Endothelial cell (in vitro differentiated cells): Measurements from ENCODE around the gene SGPL1. TPM values are rescaled to one million over a fixed set of nuclear protein-coding genes. Genes with fewer than 3 reads are reported as not detected.

Source experiments
- DNase-seq: peaks from one replicate; pipeline ENCODE4 v3.0.0; 2021; ENCODE audit warnings: low spot score
- H3K27ac Mint-ChIP-seq: one replicate; pipeline ENCODE4 v1.8.0; 2021; ENCODE audit warnings: mixed read lengths, inconsistent platforms; ENCODE audit not compliant: unreplicated experiment
- H3K27me3 Mint-ChIP-seq: one replicate; pipeline ENCODE4 v1.8.0; 2021; ENCODE audit warnings: mild to moderate bottlenecking, moderate library complexity, mixed read lengths, inconsistent platforms; ENCODE audit not compliant: unreplicated experiment
- H3K36me3 Mint-ChIP-seq: one replicate; pipeline ENCODE4 v1.8.0; 2021; ENCODE audit warnings: mild to moderate bottlenecking, low read depth, mixed read lengths, inconsistent platforms; ENCODE audit not compliant: unreplicated experiment
- H3K4me1 Mint-ChIP-seq: one replicate; pipeline ENCODE4 v1.8.0; 2021; ENCODE audit warnings: mild to moderate bottlenecking, mixed read lengths, inconsistent platforms; ENCODE audit not compliant: unreplicated experiment
- H3K4me3 Mint-ChIP-seq: one replicate; pipeline ENCODE4 v1.8.0; 2021; ENCODE audit warnings: mild to moderate bottlenecking, mixed read lengths, inconsistent platforms; ENCODE audit not compliant: unreplicated experiment
- H3K9me3 Mint-ChIP-seq: one replicate; pipeline ENCODE4 v1.8.0; 2021; ENCODE audit warnings: mixed read lengths, inconsistent platforms; ENCODE audit not compliant: unreplicated experiment
- CTCF ChIP-seq: fragments of 200-600 bp; sonication (generic); IDR thresholded peaks from one replicate; pipeline ENCODE4 v1.5.0; 2021; ENCODE audit warnings: antibody characterized with exemption; ENCODE audit not compliant: unreplicated experiment
- total RNA-seq: library from RNA; stranded (reverse); fragmentation: NEBNext Ultra II Directional; extraction: Animal tissue kit (Norgen Biotek cat#: 25700); gene quantifications from one replicate; pipeline ENCODE4 v1.2.1, GENCODE V29; 2021; ENCODE audit not compliant: unreplicated experiment

Gene SGPL1
- total RNA-seq, 1 donor from 2014 or later = 59.0 TPM

DNA sequence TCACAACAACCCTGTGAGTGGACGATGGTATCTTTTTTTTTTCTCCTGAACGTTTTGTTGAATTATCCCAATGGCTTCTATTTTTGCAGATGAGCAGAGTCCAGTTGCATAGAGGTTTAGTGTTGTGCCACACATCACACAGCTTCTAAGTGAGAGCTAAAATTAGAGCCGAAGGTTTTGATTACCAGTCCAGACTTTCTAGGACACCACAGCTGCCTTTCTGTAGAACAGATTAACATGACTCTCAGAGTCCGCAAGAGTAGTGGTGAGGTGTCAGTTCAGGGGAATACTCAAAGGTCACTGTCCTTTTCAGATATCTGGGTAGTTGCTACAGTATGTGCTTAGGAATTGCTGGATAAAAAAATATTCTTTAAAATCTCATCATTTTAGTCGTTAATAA lies 13.8 kb downstream of the SGPL1 start:
- H3K4me1 Mint-ChIP-seq = peaks cover 16% of the 10 kb centered on the region
- no peaks in the 10 kb centered on the region for H3K27me3 Mint-ChIP-seq
- H3K4me3 Mint-ChIP-seq = no peak overlapping the region
- peaks cover 5% of the 10 kb centered on the region for H3K36me3 Mint-ChIP-seq
- TF ChIP-seq CTCF = no peak
- H3K9me3 Mint-ChIP-seq = no peaks in the 10 kb centered on the region
- no peak overlapping the region for H3K27ac Mint-ChIP-seq
- DNase-seq = no peak

DNA sequence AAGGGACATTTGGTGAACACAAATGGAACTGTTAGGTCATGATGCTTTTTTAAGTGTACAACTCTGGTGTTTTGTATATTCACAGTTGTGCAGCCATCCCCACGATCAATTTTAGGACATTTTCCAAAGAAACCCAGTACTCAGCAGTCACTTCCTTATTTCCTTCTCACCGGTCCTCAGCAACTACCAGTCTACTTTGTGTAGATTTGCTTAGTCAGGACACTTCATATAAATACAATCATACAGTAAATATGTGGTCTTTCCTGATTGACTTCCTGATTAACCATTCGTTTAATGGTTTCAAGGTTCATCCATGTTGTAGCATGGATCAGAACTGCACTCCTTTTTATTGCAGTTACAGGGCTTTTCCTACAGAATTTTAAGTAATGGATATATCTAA lies 14.4 kb downstream of the SGPL1 start:
- H3K4me3 Mint-ChIP-seq = no peak overlapping the region
- peak overlapping the region; percentile 23 for H3K27ac Mint-ChIP-seq
- peaks cover 5% of the 10 kb centered on the region for H3K36me3 Mint-ChIP-seq
- H3K9me3 Mint-ChIP-seq = no peaks in the 10 kb centered on the region
- peaks cover 16% of the 10 kb centered on the region for H3K4me1 Mint-ChIP-seq
- no peak for DNase-seq
- TF ChIP-seq CTCF = no peak
- no peaks in the 10 kb centered on the region for H3K27me3 Mint-ChIP-seq

DNA sequence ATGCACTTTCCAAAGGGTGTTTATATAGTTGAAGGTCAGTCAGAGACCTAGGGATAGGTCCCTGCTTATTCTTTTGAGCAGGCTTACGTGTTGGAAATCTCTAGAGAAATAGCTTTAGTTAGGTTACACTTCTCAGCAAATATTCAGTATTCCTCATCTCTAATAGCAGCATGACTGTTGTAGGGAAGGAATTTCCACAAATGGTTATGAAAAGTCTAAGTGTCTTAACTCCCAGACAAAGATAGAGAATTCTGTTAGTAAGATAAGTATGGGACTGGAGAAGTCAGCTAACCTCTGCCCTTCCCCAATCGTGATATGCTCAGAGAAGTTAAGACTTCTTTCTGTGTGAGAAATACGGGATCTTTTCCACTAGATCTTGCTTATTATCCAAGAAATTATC lies 16.5 kb downstream of the SGPL1 start:
- TF ChIP-seq CTCF = no peak
- no peaks in the 10 kb centered on the region for H3K9me3 Mint-ChIP-seq
- DNase-seq = no peak
- peaks cover 6% of the 10 kb centered on the region for H3K36me3 Mint-ChIP-seq
- H3K4me3 Mint-ChIP-seq = no peak overlapping the region
- H3K27me3 Mint-ChIP-seq = no peaks in the 10 kb centered on the region
- H3K27ac Mint-ChIP-seq = no peak overlapping the region
- peaks cover 25% of the 10 kb centered on the region for H3K4me1 Mint-ChIP-seq

- Mint-ChIP-seq H3K27me3 (no peaks in the 10 kb centered on the region), H3K4me1 (peaks cover 25% of the 10 kb centered on the region), H3K9me3 (no peaks in the 10 kb centered on the region), H3K36me3 (peaks cover 13% of the 10 kb centered on the region), H3K27ac (no peak overlapping the region), H3K4me3 (no peak overlapping the region)
- TF ChIP-seq CTCF = no peak
- DNase-seq = no peak
Measured at GRCh38 chr10:70832852-70833528, 17.2 kb downstream of the SGPL1 start.

DNA sequence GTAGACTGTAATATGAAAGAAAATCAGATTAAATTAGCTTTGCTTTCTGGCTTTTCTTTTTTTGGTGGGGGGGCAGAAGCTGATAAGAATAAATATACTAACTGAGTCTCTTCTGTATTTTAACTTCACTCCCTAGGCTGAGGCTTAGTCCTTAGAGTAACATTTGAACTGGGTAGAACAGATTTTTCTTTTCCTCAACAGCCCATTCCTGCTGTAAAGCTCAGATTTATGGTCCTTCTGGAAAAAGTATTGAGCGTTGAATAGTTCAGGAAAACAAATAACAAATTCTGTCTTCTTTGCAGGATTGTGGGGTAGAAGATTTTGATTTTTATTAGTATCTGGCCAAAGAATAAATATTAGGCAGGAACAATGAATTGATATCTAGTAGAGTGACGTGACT lies 17.9 kb downstream of the SGPL1 start:
- peaks cover 17% of the 10 kb centered on the region for H3K36me3 Mint-ChIP-seq
- no peak for DNase-seq
- H3K27ac Mint-ChIP-seq = no peak overlapping the region
- H3K27me3 Mint-ChIP-seq = no peaks in the 10 kb centered on the region
- no peaks in the 10 kb centered on the region for H3K9me3 Mint-ChIP-seq
- H3K4me3 Mint-ChIP-seq = no peak overlapping the region
- TF ChIP-seq CTCF = no peak
- peaks cover 25% of the 10 kb centered on the region for H3K4me1 Mint-ChIP-seq
